GM12874 (cell line): ENCODE data around the gene SEC61A2.

Experiments
- TF ChIP-seq, protein P1 (sequence below): IDR thresholded peaks from 2 replicates; pipeline ENCODE4 v1.5.1; 2011; ENCODE audit warnings: low read depth, mild to moderate bottlenecking, control low read depth, low read length, moderate library complexity; ENCODE audit not compliant: insufficient read depth

Gene SEC61A2

DNA sequence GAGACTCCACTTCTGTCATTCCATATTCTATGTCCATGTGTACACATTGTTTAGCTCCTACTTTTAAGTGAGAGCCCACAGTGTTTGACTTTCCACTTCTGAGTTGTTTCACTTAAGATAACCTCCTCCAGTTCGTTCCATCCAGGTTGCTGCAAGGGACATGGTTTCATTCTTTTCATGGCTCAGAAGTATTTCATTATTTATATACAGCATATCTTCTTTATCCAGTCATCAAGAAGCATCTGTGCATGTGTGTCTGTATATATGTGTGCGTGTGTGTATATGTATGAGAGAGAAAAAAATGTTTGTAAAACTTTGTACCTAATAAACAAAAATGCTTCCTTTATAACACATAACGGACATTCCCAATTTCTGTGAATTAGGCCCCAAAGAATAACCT, 6.2 kb downstream of the SEC61A2 start:
- TF ChIP-seq, protein P1, sequence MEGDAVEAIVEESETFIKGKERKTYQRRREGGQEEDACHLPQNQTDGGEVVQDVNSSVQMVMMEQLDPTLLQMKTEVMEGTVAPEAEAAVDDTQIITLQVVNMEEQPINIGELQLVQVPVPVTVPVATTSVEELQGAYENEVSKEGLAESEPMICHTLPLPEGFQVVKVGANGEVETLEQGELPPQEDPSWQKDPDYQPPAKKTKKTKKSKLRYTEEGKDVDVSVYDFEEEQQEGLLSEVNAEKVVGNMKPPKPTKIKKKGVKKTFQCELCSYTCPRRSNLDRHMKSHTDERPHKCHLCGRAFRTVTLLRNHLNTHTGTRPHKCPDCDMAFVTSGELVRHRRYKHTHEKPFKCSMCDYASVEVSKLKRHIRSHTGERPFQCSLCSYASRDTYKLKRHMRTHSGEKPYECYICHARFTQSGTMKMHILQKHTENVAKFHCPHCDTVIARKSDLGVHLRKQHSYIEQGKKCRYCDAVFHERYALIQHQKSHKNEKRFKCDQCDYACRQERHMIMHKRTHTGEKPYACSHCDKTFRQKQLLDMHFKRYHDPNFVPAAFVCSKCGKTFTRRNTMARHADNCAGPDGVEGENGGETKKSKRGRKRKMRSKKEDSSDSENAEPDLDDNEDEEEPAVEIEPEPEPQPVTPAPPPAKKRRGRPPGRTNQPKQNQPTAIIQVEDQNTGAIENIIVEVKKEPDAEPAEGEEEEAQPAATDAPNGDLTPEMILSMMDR: no peak

DNA sequence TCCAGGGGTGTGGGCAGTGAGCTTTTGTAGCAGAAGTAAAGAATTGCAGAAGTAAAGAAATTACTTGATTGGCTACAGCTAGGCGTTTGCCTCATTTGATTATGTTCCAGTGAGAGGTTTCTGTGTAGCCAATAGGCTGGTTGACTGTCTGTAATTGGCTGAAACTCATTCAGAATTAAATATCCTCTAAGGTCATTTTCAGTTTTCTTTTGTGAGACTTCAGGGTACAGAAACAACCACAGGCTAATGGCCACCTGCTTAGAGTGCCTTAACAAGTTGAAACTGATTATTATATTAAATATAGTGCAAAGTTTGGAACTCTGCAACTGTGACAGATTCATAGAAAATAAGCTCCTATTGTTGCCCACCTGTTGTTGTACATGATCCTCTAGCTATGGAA, 10.6 kb downstream of the SEC61A2 start:
- TF ChIP-seq, protein P1: no peak

DNA sequence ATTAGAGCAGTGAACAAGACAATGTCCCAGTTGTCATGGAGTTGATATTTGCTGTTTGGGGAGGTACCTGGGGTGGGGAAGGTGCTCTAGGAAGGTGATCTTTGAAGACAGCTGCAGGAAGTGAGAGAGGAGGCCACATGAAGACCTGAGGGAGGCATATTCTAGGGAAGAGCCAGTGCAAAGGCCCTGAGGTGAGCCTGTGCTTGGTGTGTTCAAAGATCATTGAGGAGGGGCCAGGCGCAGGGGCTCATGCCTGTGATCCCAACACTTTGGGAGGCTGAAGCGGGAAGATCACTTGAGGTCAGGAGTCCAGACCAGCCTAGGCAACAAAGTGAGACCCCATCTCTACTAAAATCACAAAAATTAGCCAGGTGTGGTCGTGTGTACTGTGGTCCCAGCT, 15.1 kb downstream of the SEC61A2 start:
- TF ChIP-seq, protein P1: no peak

DNA sequence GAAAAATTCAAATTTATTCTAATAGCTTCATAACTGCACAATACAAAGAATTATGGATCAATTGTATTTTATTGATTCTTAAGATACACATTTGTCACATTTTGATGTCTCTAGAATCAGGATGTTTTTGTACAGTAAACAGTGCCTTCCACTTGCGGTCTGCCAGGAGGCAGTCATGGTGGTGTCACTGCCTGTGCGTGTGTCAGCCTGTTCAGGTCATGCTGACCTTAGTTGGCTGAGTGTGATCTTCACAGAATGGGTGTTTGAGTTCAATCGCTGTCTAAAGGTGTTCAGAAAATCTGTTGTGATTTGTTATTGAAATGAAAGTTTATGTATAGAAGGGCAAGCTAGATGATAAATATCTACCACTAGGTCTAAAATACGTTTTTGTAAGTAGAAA, 20.7 kb downstream of the SEC61A2 start:
- TF ChIP-seq, protein P1: no peak

DNA sequence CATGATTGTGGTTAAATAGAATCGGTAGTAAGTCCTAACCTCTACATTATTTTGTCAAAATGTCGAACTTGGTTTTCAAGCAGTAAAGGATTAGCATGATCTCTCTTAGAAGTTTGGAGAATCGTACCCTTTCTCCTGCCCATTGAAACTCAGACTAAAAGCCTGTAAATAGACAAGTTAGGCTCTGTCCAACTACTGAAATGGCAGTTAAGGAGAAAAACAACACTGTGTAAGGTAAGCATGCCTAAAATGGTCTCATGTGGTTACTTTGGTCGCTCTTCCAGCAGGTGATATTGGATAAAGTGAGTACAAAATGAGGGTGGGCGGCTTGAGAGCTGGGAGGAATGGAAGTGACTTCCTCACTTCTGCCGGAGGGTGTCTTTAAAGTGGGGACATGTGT, 25.0 kb downstream of the SEC61A2 start:
- TF ChIP-seq, protein P1: no peak

DNA sequence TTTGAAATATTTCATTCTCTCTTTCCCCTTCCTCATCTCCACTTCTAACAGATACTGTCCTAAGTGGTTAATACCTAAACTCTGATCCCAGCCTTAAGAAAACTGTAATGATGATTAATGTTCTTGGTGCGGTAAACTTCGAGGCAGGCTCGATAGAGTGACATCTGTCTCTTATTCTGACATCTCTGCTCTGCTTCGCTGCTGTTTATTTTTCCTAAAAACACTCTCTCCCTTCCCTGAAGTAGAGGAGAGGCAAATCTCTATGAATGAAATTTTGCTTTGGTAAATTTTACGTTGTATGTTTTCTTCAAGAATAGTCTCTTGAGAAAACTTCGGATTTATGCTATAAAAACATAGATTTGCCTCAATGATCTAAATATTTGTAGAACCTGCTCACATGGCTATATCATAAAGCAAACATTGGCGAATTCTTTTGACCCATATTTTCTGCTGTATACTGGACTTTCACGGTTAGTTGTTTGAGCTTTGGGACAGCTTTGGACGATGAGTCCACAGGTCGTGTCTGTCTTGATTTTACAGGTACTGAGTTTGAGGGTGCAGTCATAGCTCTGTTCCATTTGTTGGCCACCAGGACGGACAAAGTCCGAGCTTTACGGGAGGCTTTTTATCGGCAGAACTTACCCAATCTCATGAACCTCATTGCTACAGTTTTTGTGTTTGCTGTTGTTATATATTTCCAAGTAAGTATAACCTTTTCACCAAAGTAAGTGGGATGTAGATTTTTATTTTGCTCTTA, 27.1 kb downstream of the SEC61A2 start:
- TF ChIP-seq, protein P1: no peak

DNA sequence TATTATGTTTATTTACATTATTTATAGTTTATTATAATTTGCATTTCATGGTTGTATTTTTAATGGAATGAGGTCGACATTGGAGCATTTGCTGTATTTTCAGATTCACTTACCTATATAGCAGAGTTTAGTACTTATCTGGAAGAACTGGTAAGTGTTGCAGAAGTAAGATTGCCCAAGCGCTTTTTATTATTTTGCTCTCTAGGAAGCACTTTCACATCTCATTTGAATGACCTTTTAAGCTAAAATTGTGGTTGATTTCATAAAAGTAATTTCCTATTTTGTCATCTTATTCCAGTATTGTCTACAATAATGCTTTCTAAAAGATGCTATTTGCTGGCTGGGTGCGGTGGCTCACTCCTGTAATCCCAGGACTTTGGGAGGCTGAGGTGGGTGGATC, 28.6 kb downstream of the SEC61A2 start:
- TF ChIP-seq, protein P1: no peak
